ENCODE measurements around the gene MIPEP.

Gene MIPEP

GRCh38 chr13:23776698-23777574 is 112.3 kb downstream of the MIPEP start:
- peak; percentile 36 for DNase-seq (ENCODE audit: low spot score)
- in situ Hi-C loops (cut with MboI; ENCODE audit: low pct_unique_long_range_greater_than_20kb, low sequenced_read_pairs, unreplicated experiment): no loop called here
- TF ChIP-seq, protein P1, sequence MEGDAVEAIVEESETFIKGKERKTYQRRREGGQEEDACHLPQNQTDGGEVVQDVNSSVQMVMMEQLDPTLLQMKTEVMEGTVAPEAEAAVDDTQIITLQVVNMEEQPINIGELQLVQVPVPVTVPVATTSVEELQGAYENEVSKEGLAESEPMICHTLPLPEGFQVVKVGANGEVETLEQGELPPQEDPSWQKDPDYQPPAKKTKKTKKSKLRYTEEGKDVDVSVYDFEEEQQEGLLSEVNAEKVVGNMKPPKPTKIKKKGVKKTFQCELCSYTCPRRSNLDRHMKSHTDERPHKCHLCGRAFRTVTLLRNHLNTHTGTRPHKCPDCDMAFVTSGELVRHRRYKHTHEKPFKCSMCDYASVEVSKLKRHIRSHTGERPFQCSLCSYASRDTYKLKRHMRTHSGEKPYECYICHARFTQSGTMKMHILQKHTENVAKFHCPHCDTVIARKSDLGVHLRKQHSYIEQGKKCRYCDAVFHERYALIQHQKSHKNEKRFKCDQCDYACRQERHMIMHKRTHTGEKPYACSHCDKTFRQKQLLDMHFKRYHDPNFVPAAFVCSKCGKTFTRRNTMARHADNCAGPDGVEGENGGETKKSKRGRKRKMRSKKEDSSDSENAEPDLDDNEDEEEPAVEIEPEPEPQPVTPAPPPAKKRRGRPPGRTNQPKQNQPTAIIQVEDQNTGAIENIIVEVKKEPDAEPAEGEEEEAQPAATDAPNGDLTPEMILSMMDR (IDR thresholded peaks at IDR 0.05; ENCODE audit: extremely low read depth, insufficient read depth, missing control alignments): no peak

GRCh38 chr13:23772717-23773116 is 116.5 kb downstream of the MIPEP start:
- TF ChIP-seq, protein P1 (IDR thresholded peaks at IDR 0.05; ENCODE audit: extremely low read depth, insufficient read depth, missing control alignments): no peak
- in situ Hi-C loops (cut with MboI; ENCODE audit: low pct_unique_long_range_greater_than_20kb, low sequenced_read_pairs, unreplicated experiment): no loop called here
- DNase-seq (ENCODE audit: low spot score): no peak

- in situ Hi-C loops (cut with MboI; ENCODE audit: low pct_unique_long_range_greater_than_20kb, low sequenced_read_pairs, unreplicated experiment): no loop called here
- no peak for DNase-seq (ENCODE audit: low spot score)
- TF ChIP-seq, protein P1 (IDR thresholded peaks at IDR 0.05; ENCODE audit: extremely low read depth, insufficient read depth, missing control alignments): no peak
These were observed 117.2 kb downstream of the MIPEP start for GRCh38 chr13:23771956-23772355.

GRCh38 chr13:23771552-23771951 is 117.6 kb downstream of the MIPEP start:
- DNase-seq (ENCODE audit: low spot score): peak; percentile 35
- TF ChIP-seq, protein P1 (IDR thresholded peaks at IDR 0.05; ENCODE audit: extremely low read depth, insufficient read depth, missing control alignments): no peak
- in situ Hi-C loops (cut with MboI; ENCODE audit: low pct_unique_long_range_greater_than_20kb, low sequenced_read_pairs, unreplicated experiment): no loop called here

DNA sequence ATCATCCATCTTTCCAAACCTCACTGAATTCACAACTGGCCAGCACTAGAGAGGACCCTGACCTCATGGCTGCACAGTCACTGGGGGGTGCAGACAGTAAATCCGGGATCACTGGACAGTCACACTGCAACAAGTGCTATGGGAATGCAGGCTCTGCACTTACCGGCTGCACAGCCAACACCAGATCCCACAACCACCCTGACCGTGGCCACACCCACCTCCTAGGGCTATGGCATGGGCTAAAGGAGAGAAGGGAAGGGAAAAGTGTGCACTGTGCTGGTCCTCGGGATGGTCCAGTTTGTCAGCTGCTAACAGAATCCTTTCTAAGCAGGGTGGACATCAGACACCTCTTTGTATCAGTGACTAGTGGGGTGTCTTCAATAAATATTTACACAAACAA is 118.2 kb downstream of the MIPEP start:
- DNase-seq (ENCODE audit: low spot score): no peak
- in situ Hi-C loops (cut with MboI; ENCODE audit: low pct_unique_long_range_greater_than_20kb, low sequenced_read_pairs, unreplicated experiment): no loop called here
- TF ChIP-seq, protein P1 (IDR thresholded peaks at IDR 0.05; ENCODE audit: extremely low read depth, insufficient read depth, missing control alignments): no peak

DNA sequence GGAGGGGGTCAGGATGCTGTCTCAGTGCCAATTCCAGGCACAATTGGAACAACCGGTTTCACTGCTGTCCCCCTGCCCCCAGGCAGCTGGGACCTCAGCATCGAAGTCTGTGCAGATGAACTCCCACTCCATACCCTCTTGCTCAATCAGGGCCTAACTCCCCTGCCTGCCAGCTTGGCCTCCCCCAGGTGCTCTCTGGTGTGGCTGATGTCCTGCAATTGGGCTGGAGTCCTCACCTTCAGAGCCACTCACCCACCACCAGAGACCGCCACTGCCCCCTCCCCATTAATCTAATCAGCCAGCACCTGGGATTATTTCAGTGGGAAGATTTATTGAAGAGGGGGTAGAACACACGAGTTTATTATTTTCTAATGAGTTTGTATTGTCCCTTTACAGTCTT is 118.8 kb downstream of the MIPEP start:
- TF ChIP-seq, protein P1 (IDR thresholded peaks at IDR 0.05; ENCODE audit: extremely low read depth, insufficient read depth, missing control alignments): peak; percentile 8
- DNase-seq (ENCODE audit: low spot score): no peak
- in situ Hi-C loops (cut with MboI; ENCODE audit: low pct_unique_long_range_greater_than_20kb, low sequenced_read_pairs, unreplicated experiment): no loop called here

Data from GM13977 (cell line).